HS-27A (cell line): Measurements from ENCODE around the gene SLC17A9.
"Not testable (repeated sequence)": the region's sequence is repeated elsewhere in the genome, so short reads cannot be mapped to it uniquely, and the experiment has no call there.

Source experiments
- DNase-seq: peaks from one replicate; pipeline ENCODE4 v3.0.0-alpha.2; 2012; ENCODE audit warnings: low read depth, missing footprints

Gene SLC17A9

GRCh38 chr20:62921119-62921687 is 31.3 kb upstream of the SLC17A9 start:
- DNase-seq = no peak

GRCh38 chr20:62922451-62922921 is 30.0 kb upstream of the SLC17A9 start:
- DNase-seq = no peak

- not testable (repeated sequence) for DNase-seq
Measured at GRCh38 chr20:62923059-62923668, 29.3 kb upstream of the SLC17A9 start.

GRCh38 chr20:62923669-62924441 is 28.7 kb upstream of the SLC17A9 start:
- DNase-seq = no peak

GRCh38 chr20:62924442-62925075 is 27.9 kb upstream of the SLC17A9 start:
- no peak for DNase-seq

- DNase-seq = no peak
Measured at GRCh38 chr20:62925076-62925419, 27.5 kb upstream of the SLC17A9 start.

GRCh38 chr20:62925420-62926228 is 26.9 kb upstream of the SLC17A9 start:
- DNase-seq = no peak

- no peak for DNase-seq
Measured at GRCh38 chr20:62926229-62927127, 26.0 kb upstream of the SLC17A9 start, which contains the start of gene DIDO1. TSS of gene DIDO1 (minus strand) at chr20:62926505.

GRCh38 chr20:62927128-62927705 is 25.3 kb upstream of the SLC17A9 start:
- no peak for DNase-seq

- no peak for DNase-seq
Measured at GRCh38 chr20:62928246-62928939, 24.1 kb upstream of the SLC17A9 start.

- DNase-seq = no peak
Measured at GRCh38 chr20:62929051-62929538, 23.4 kb upstream of the SLC17A9 start.

GRCh38 chr20:62931464-62931863 is 21.0 kb upstream of the SLC17A9 start:
- DNase-seq = no peak

GRCh38 chr20:62933966-62934365 is 18.5 kb upstream of the SLC17A9 start:
- DNase-seq = no peak

GRCh38 chr20:62935204-62935967 is 17.1 kb upstream of the SLC17A9 start:
- no peak for DNase-seq

GRCh38 chr20:62935968-62936585 is 16.4 kb upstream of the SLC17A9 start:
- DNase-seq = no peak

GRCh38 chr20:62937268-62938104 is 15.0 kb upstream of the SLC17A9 start:
- peak; percentile 88 for DNase-seq

- peak; percentile 12 for DNase-seq
Measured at GRCh38 chr20:62938105-62938888, 14.2 kb upstream of the SLC17A9 start, which contains the start of gene GID8. TSS of gene GID8 (plus strand) at chr20:62938147. CDS start at chr20:62941503, 3,356 bp downstream.
